ENCODE results near the gene CRHR2.

CRHR2 gene

GRCh38 chr7:30633223-30633622, 49.0 kb downstream of the CRHR2 start:
- Histone ChIP-seq H3K9me2 (ENCODE audit: low read depth, low read length) (no peaks in the 10 kb centered on the region), H3F3A (ENCODE audit: insufficient read depth, low read length) (no peaks in the 10 kb centered on the region), H3K9ac (ENCODE audit: low read length) (no peak overlapping the region), H3K4me1 (ENCODE audit: insufficient read depth, low read length, severe bottlenecking) (no peaks in the 10 kb centered on the region), H3K4me2 (ENCODE audit: low read length) (no peak overlapping the region), H3K27me3 (ENCODE audit: insufficient read depth, low read length) (no peaks in the 10 kb centered on the region), H3K79me2 (ENCODE audit: insufficient read depth, low read length) (no peaks in the 10 kb centered on the region), H3K4me3 (ENCODE audit: low read depth, low read length, poor library complexity, severe bottlenecking) (no peak overlapping the region), H3K9me3 (ENCODE audit: low read length) (peaks cover 4% of the 10 kb centered on the region; the same call in 1 of the 2 replicates), H3K27ac (ENCODE audit: low read depth, low read length, poor library complexity, severe bottlenecking) (no peak overlapping the region), H2AFZ (ENCODE audit: low read length) (no peak overlapping the region), H3K36me3 (ENCODE audit: insufficient read depth, low read length) (peaks cover 80% of the 10 kb centered on the region), H4K20me1 (ENCODE audit: insufficient read depth, low read length) (no peaks in the 10 kb centered on the region)
- no peak for TF ChIP-seq EZH2 (IDR thresholded peaks at IDR 0.05; ENCODE audit: borderline replicate concordance, low read length)
- TF ChIP-seq CTCF (IDR thresholded peaks at IDR 0.05; ENCODE audit: low read length) = no peak

GRCh38 chr7:30630986-30631385, 51.3 kb downstream of the CRHR2 start:
- H3K27ac ChIP-seq (ENCODE audit: low read depth, low read length, poor library complexity, severe bottlenecking) = no peak overlapping the region
- TF ChIP-seq EZH2 (IDR thresholded peaks at IDR 0.05; ENCODE audit: borderline replicate concordance, low read length) (no peak), CTCF (IDR thresholded peaks at IDR 0.05; ENCODE audit: low read length) (no peak)
- H3K9me2 ChIP-seq (ENCODE audit: low read depth, low read length) = no peaks in the 10 kb centered on the region
- no peaks in the 10 kb centered on the region for H3K27me3 ChIP-seq (ENCODE audit: insufficient read depth, low read length)
- no peak overlapping the region for H3K4me3 ChIP-seq (ENCODE audit: low read depth, low read length, poor library complexity, severe bottlenecking)
- H3F3A ChIP-seq (ENCODE audit: insufficient read depth, low read length) = no peaks in the 10 kb centered on the region
- H3K9me3 ChIP-seq (ENCODE audit: low read length) = peaks cover 3% of the 10 kb centered on the region; the same call in 1 of the 2 replicates
- no peaks in the 10 kb centered on the region for H3K4me1 ChIP-seq (ENCODE audit: insufficient read depth, low read length, severe bottlenecking)
- H3K9ac ChIP-seq (ENCODE audit: low read length) = no peak overlapping the region
- no peaks in the 10 kb centered on the region for H3K79me2 ChIP-seq (ENCODE audit: insufficient read depth, low read length)
- peaks cover 99% of the 10 kb centered on the region for H3K36me3 ChIP-seq (ENCODE audit: insufficient read depth, low read length)
- H3K4me2 ChIP-seq (ENCODE audit: low read length) = no peak overlapping the region
- no peak overlapping the region for H2AFZ ChIP-seq (ENCODE audit: low read length)
- H4K20me1 ChIP-seq (ENCODE audit: insufficient read depth, low read length) = no peaks in the 10 kb centered on the region

GRCh38 chr7:30627026-30627425, 55.2 kb downstream of the CRHR2 start:
- H3F3A ChIP-seq (ENCODE audit: insufficient read depth, low read length) = no peaks in the 10 kb centered on the region
- H3K79me2 ChIP-seq (ENCODE audit: insufficient read depth, low read length) = no peaks in the 10 kb centered on the region
- H4K20me1 ChIP-seq (ENCODE audit: insufficient read depth, low read length) = no peaks in the 10 kb centered on the region
- H3K4me1 ChIP-seq (ENCODE audit: insufficient read depth, low read length, severe bottlenecking) = no peaks in the 10 kb centered on the region
- no peak overlapping the region for H3K9ac ChIP-seq (ENCODE audit: low read length)
- no peaks in the 10 kb centered on the region for H3K27me3 ChIP-seq (ENCODE audit: insufficient read depth, low read length)
- no peaks in the 10 kb centered on the region for H3K9me2 ChIP-seq (ENCODE audit: low read depth, low read length)
- no peak overlapping the region for H3K4me2 ChIP-seq (ENCODE audit: low read length)
- H3K9me3 ChIP-seq (ENCODE audit: low read length) = no peaks in the 10 kb centered on the region
- H3K27ac ChIP-seq (ENCODE audit: low read depth, low read length, poor library complexity, severe bottlenecking) = no peak overlapping the region
- TF ChIP-seq CTCF (IDR thresholded peaks at IDR 0.05; ENCODE audit: low read length) (no peak), EZH2 (IDR thresholded peaks at IDR 0.05; ENCODE audit: borderline replicate concordance, low read length) (no peak)
- H2AFZ ChIP-seq (ENCODE audit: low read length) = no peak overlapping the region
- peaks cover 99% of the 10 kb centered on the region for H3K36me3 ChIP-seq (ENCODE audit: insufficient read depth, low read length)
- H3K4me3 ChIP-seq (ENCODE audit: low read depth, low read length, poor library complexity, severe bottlenecking) = no peak overlapping the region
